ENCODE measurements around the gene GRIFIN.

GRIFIN gene

DNA sequence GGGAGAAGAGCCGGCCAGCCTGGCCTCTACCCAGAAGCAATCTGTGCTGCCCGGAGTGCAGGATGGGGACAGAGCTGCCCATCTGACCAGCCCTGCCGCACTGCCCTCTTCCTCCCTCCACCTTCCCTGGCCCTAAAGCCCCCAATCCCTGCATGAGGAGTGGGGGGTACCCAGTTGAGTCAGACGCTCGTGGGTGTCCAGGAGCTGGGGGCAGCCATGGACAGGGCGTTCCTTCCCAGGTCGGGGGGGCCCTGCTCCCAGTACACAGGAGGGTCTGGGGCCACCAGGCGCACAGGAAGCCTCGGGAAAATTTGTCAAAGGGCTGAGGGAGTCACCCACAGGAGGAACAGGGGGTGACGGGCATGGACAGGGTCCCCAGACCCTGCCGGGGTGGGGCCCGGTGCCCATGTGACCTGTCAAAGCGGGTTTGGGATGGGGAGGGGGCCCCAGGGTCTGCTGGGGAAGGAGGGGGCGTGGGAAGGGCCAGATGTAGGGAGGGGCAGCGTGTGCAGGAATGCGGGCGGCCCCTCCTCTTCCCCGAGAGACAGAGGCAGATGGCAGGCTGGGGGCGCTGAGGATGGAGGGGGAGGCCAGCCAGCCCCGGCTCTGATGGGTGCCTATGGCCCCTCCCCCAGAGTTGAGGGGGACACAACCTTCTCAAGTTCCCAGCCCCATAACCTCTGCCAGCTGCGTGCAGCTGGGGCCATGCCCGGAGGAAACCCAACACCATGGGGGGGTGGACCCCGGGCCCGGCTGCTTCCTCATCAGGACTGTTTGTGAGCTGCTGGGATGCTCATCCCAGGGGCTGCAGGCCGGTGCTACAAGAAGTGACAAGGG lies 21.5 kb upstream of the GRIFIN start:
- DNase-seq: no peak

GRCh38 chr7:2497065-2497464 lies 20.9 kb upstream of the GRIFIN start:
- DNase-seq: no peak

DNA sequence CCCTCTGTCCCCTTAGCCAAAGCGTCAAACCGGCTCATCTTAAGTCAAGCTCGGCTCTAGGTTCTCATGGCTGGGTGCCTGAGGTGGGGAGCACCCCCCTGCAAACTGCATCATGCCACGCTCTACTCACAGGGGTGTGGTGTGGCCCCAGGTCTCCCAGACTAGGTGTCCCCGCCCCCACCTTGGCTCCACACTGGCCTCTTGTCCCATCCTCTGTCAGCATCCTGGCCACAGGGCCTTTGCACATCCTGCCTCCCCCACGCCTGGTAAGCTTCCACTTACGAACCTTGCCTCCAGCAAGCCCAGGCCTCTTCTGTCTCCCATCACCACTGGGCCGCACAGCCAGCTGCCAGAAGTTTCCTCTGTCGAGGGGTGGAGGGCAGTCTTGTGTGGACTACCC lies 20.2 kb upstream of the GRIFIN start:
- no peak for DNase-seq

GRCh38 chr7:2495418-2496299 lies 19.5 kb upstream of the GRIFIN start:
- DNase-seq: no peak

DNA sequence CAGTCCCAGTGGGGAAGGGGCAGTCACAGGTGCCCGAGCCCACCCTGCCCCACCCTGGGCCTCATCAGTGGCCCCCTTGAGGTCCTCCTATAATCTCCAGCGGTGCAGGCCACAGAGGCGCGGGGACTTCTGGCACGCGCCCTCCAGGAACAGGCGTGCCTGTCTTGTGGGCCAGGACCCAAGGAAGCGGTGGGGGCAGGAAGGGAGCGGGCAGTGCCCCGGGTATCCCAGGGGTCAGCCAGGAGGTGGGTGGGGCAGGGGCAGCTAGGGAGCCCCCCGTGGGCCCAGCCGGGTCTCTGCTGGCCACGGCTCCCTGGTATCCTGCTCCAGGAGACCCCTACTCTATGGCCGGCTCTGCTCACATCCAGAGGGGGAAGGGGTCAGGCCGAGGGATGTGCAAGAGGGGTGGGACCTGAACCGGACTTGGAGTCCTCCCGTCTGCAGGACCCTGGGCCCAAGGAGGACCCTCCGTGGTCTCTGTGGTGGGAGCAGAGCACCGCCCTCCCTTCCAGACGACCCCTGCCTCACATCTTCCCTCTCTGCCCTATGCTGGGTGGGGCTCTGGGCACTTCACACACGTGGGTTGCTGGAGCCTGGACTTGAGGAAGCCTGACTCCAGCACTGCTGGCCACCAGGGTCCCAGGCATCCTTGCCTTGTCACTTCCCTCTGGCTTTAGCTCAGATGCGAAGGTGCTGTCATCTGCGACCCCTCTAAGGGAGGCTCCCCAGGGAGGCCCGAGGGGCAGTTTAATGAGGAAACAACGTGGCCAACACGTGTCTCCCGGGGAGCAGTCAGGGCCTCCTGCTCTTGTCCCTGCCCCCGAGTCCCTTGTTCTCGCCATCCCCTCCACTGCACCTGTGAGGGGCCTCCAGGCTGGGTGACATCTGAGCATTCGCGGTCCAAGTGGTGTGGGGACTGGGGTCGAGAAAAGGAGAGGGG lies 18.3 kb upstream of the GRIFIN start:
- no peak for DNase-seq

DNA sequence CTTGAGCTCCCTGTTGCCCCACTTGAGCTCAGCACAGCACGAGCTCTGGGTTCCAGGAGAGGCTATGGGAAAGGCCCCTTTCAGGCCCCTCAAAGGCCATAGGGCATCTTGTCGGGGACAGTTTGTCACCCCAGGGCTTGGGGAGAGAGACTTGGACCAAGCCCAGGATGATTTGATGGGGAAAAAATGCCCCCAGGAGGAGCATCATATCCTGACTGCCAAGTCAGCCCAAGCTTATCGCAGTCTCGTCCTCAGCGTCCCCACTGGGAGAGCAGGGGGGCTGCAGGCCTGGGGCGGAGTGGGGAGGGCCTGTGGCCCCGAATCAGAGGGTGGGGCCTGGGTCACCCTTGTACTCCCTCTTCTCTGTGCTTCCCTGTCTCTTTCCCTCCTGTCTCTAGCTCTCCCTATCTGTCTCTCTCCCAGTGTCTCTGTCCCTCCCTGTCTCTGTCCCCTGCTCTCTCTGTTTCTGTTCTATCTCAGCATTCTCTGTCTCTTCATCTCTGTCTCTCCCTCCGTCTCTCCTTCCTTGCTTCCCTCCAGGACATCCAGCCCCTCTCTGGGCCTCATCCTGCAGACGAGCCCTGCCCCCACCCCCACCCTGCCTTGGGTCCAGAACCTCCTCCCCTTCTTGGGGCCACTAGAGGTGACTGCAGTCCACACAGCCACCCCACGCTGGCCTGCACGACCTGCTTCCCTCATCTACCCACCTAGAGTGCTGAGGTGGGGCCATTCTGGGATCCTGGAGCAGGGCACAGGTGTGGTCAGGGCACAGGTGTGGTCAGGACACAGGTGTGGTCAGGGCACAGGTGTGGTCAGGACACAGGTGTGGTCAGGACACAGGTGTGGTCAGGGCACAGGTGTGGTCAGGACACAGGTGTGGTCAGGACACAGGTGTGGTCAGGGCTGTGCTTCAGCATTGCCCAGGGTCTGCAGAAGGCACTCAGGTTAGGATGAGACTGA lies 17.3 kb upstream of the GRIFIN start:
- no peak for DNase-seq

GRCh38 chr7:2492038-2492437 lies 15.8 kb upstream of the GRIFIN start:
- no peak for DNase-seq

GRCh38 chr7:2490181-2490651 lies 14.0 kb upstream of the GRIFIN start:
- no peak for DNase-seq

GRCh38 chr7:2488681-2489080 lies 12.5 kb upstream of the GRIFIN start:
- DNase-seq: no peak

DNA sequence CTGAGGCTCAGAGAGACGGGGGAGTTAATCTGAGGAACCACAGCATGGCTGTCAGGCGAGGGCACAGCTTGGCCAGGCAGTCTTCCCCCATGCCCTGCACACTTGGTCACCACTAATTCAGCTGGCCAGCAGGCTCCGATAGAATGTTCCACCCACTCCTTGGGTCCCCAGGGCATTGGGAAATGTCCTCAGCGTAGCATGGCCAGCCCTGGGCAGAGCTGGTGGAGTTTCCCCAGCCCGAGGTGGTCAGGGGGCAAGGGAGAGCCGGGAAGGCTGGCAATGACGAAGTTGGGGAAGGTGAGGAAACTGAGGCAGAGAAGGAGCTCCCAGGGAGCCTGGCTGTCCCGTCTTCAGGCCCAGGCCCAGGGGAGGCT lies 12.1 kb upstream of the GRIFIN start:
- no peak for DNase-seq

DNA sequence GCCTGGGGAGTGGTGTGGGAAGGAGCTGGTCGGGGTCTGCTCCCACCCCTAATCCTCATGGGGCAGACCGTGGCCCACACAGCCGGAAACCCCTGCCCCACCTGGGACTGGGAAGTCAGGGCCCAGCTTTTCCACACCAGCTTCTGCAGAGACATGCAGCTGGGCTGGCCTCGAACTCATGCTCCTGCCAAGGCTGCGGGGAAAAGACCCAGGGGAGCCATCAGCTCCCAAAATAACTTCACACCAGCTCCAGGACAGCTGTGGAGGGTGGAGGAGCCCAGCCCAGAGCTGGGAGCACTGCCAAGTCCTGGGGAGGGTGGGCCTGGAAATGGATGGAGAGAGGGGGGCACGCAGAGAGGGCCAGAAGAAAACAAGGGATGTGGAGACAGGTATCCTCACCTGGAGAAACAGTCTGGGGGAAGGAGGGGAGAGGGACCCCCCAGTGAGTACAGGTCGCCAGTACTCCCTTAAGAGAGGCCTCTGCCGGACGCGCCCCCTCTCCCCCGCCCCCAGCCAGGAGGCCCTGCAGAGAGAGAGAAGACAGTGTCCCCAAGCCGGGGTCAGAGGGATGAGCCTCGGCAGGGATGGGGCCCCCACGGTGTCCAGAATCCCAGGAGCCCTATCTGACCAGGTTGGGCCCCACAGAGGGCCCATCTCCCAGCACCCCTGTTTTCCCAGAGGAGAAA lies 11.5 kb upstream of the GRIFIN start:
- no peak for DNase-seq

- DNase-seq: no peak
Measured at GRCh38 chr7:2484868-2485267, 8.7 kb upstream of the GRIFIN start.

- no peak for DNase-seq
Measured at GRCh38 chr7:2483494-2483893, 7.3 kb upstream of the GRIFIN start.

GRCh38 chr7:2482725-2483451 lies 6.7 kb upstream of the GRIFIN start:
- DNase-seq: no peak

- DNase-seq: no peak
Measured at GRCh38 chr7:2481195-2481594, 5.0 kb upstream of the GRIFIN start.

DNA sequence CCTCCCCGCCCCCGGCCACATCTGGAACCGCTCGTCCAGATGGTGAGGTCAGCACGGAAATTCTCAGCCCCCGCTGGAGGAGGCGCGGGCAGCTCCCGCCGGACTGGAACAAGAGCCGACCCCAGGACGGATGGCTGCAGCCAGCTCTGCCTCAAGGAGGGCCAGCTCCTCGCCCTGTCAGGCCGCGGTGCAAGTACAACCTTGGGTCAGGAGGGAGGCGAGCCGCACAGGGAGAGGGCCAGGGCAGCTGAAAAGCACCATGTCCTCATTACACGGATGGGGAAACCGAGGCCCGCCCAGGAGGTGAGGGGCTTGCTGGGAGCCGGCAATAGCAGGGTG lies 3.8 kb upstream of the GRIFIN start:
- DNase-seq: no peak

- no peak for DNase-seq
Measured at GRCh38 chr7:2479276-2480069, 3.3 kb upstream of the GRIFIN start.

DNA sequence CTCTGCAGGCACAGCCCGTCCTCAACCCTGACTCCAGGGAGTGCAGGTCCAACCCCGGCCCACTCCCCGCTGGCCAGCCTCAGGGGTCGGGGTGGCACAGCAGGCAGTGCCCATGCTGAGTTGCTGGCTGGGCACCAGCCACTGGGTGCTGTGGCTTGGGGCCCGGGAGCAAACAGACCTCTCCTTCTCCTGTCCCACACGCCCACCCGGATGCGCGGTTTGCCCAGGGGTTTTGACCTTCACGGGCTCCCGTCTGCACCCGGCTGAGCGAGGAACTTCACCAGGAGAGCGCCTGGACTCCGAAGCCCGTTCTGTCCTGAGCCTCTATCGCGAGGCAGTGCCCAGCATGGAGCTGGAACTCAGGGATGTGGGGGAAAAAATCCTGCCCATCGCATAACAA lies 2.6 kb upstream of the GRIFIN start:
- no peak for DNase-seq

GRCh38 chr7:2478399-2478785 lies 2.2 kb upstream of the GRIFIN start:
- DNase-seq: no peak
